NK-92 (cell line): ENCODE data around the gene SLC13A4.
"Not testable (repeated sequence)": the region's sequence is repeated elsewhere in the genome, so short reads cannot be mapped to it uniquely, and the experiment has no call there.

Experiments used
- DNase-seq: peaks from one replicate; lab custom pipeline; 2025; ENCODE audit not compliant: unreplicated experiment; lab: John Stamatoyannopoulos, UW

SLC13A4 gene

DNA sequence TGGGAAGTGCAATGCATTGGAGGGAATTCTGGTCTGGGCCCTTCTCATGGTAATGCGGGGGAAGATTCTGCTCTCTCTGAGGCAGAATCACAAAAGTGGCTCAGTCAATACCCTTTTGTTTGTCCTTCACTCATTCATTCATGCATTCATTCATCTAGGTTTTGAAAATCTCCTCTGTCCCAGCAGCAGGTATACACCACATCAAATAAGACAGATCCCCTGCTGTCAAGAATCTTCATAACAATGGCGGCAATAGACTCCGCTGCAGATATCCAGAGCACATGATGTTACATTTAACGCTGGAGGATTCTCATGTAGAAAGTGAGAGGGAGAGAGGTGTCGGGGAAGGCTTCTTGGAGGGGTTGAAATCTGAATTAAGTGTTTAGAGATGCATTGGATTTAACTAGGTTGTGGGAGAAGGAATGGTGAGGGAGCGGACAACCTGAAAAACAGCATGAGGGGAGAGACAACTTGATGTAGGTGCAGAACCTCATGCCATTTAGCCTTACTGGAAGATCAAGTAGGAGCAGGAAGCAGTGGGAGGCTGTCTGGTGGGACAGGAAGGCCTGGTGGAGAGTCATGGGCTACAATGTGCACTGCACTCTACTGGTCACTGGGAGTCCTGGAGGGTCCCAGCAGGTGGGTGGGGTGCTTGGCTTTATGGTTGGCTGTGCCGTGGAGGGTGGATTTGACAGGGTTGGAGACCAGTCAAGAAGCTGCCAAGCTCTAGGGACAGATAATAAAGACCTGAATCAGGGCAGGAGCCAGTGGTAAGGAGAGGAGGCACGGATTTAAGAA lies 25.8 kb upstream of the SLC13A4 start:
- DNase-seq = no peak

- no peak for DNase-seq
Measured at GRCh38 chr7:135748770-135749169, 20.8 kb upstream of the SLC13A4 start, which contains the start of gene FAM180A. Gene FAM180A, minus strand, starts transcription at chr7:135748813. Its CDS starts 233 bp downstream, at chr7:135748580.

DNA sequence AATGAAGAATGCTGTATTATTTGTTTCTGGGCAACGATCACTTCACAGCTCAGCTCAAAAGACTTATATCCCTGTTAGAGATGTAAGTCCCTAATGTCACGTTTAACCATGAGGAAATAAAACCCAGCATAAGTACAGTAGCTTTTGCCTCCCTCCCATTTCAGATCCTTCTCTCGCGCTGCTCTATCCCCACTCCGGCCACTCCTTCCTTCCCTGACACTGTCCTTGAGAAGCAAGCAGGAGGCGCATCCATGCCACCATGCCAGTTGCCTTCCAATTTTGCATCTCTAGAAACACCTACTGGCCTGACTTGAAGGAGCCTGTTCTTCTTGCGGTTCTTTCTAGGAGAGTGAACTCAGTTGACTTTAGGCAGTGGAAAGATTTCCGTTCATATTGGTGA lies 19.4 kb upstream of the SLC13A4 start:
- no peak for DNase-seq

DNA sequence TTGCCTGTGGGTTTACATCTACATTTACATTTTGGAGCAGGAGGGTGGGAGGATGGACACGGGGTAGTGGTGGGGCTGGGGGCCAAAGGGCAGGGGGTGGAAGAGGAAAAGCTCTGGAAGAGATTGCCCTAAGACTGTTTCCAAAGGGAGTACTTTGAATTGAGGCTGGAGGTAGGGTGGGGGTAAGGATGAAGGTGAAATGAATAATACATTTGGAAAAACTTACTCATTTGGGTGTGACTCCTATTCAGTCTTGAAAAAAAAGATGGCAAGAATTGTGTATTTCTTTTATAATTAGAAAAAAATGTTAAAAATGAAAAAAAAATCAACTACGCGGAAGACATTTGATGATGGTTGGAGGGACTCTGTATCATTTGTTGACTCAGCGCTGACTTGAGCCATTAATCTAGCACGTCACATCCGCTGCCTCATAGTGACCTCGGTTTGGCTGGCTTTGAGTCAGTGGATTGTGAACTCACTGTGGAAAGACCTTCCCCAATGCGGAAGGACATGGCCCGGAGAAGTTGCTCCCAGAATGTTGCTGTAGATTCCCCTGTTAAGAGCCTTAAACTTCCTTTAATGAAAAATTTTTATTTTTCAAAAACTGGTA lies 17.8 kb upstream of the SLC13A4 start:
- no peak for DNase-seq

DNA sequence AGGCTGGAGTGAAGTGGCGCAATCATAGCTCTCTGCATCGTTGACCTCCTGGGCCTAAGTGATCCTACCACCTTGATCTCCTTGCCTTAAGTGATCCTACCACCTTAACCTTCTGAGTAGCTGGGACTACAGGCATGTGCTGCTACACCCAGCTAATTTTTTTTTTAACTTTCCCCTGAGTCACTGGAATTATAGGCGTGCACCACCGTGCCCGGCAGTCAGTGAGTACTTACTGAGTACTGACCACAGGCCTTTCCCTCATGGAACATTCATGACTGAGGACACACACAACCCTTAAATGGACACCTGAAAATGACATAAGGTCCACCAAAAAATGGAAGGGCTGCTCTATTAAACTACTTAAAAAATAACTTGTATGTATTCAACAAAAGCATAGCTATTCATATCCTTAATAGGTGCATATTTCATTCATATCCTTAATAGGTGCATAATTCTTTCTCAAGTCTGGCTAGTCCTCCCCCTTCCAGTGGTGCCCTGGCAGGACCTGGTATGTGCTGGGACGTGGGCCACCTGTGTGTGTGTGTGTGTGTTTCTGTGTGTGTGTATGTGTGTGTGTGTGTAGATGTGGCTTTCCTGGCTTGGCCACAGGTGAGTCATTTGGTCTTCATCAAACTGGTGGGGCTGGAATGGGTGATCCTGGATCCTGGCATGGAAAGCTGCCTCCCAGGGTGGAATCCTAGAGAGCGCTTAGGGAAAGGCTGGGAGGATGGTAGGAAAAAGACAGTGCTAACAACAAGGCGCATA lies 17.1 kb upstream of the SLC13A4 start:
- no peak for DNase-seq

- DNase-seq = no peak
Measured at GRCh38 chr7:135743907-135744731, 16.1 kb upstream of the SLC13A4 start.

- DNase-seq = no peak
Measured at GRCh38 chr7:135742371-135742770, 14.4 kb upstream of the SLC13A4 start.

- DNase-seq = no peak
Measured at GRCh38 chr7:135741905-135742304, 13.9 kb upstream of the SLC13A4 start.

- DNase-seq = no peak
Measured at GRCh38 chr7:135740889-135741288, 12.9 kb upstream of the SLC13A4 start.

DNA sequence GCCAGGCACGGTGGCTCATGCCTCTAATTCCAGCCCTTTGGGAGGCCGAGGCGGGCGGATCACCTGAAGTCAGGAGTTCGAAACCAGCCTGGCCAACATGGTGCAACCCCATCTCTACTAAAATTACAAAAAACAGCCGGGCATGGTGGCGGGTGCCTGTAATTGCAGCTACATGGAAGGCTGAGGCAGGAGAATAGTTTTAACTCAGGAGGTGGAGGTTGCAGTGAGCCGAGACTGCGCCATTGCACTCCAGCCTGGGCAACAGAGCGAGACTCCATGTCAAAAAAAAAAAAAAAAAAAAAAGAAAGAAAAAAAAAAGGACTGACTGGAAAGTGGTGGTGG lies 9.3 kb upstream of the SLC13A4 start:
- not testable (repeated sequence) for DNase-seq

DNA sequence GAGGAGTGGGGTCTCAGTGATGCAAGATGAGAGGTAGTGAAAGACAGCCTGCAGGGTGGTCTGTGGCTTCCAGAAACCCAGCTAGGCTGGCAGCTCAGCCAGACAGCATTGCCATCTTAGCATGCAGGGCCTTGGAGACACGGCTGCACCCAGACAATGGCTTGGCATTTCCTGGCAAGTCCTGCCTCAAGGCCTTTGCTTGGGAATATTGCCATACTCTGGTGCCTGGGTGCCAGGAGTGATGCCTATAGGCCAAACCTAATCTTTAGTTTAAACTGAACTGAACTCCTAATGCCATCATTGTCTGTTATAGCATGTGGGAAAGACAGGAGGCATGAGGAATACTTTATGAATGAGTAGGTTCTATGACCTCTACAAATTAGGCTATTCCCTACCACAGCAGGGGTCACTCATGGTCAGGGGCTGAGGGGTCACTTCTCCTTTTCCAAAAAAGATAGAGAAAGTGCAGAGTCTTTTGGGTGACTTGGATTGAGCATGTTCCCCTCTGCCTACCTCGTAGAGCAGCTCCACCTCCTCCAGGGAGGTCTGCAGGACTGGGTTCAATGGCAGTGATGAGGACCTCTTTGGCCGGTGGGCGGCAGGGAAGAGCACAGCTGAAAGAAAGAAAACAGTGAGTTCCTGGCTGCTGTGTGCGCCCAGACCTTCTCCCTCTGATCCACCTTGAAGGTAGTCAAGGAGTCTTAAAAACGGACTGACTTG lies 8.8 kb upstream of the SLC13A4 start:
- DNase-seq = no peak

- DNase-seq = no peak
Measured at GRCh38 chr7:135734343-135734689, 6.3 kb upstream of the SLC13A4 start.

DNA sequence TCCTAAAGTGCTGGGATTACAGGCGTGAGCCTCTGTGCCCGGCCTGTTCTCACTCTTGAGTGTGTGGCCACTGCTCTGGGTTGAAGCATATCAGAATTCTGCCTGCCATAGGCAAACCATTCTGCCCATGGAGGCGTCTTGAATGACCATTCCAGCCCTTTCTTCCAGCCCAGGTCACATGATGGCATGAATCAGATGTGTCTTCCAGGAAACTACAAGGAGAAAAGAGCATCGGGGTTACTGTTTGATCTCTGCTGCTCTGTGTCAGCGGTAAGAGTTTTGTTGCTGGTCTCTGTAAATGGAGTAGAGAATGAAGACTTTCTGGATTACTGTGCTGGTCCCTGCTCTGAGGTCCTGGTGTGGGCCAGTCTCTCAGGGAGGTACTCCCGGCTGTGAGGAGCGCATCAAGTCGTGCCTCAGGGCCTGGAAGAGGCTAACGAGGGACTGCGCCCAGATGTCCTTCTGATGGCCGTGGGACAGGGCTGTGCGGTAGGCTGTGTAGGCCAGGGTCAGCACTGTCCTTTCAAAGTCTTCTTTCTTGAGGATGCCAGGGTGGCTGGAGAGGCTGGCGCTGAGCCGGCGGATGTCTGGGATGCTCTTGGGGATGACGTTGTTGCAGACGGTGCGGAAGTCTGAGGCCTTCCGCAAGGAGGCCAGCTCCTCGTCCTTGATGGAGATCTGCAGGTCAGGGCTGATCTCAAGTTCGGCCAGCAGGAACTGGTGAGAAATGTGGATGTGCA lies 5.8 kb upstream of the SLC13A4 start:
- DNase-seq = no peak

GRCh38 chr7:135731131-135731530 lies 3.1 kb upstream of the SLC13A4 start:
- DNase-seq = no peak

GRCh38 chr7:135729230-135729629 lies 1.2 kb upstream of the SLC13A4 start:
- no peak for DNase-seq

- no peak for DNase-seq
Measured at GRCh38 chr7:135726911-135727673, 894 bp downstream of the SLC13A4 start.

- DNase-seq = no peak
Measured at GRCh38 chr7:135726276-135726788, 1.7 kb downstream of the SLC13A4 start.

GRCh38 chr7:135723411-135723810 lies 4.6 kb downstream of the SLC13A4 start:
- DNase-seq = no peak
